KOPT-K1 (cell line): ENCODE measurements around the gene KIAA0930.

Experiments used
- H3K27ac ChIP-seq: fragments of 200-600 bp; sonication (generic); 2 replicates; pipeline ENCODE4 v1.5.1; 2016; ENCODE audit warnings: antibody characterized with exemption, mild to moderate bottlenecking, low read depth, low read length; ENCODE audit not compliant: poor library complexity, severe bottlenecking
- H3K36me3 ChIP-seq: fragments of 200-600 bp; sonication (generic); 2 replicates; pipeline ENCODE4 v1.5.1; 2017; ENCODE audit warnings: antibody characterized with exemption, mild to moderate bottlenecking, low read length, moderate library complexity; ENCODE audit not compliant: insufficient read depth
- H3K9me3 ChIP-seq: fragments of 200-600 bp; sonication (generic); 2 replicates; pipeline ENCODE4 v1.5.1; 2017; ENCODE audit warnings: antibody characterized with exemption, low read length, mild to moderate bottlenecking; ENCODE audit not compliant: insufficient read depth, poor library complexity, severe bottlenecking

The KIAA0930 gene

DNA sequence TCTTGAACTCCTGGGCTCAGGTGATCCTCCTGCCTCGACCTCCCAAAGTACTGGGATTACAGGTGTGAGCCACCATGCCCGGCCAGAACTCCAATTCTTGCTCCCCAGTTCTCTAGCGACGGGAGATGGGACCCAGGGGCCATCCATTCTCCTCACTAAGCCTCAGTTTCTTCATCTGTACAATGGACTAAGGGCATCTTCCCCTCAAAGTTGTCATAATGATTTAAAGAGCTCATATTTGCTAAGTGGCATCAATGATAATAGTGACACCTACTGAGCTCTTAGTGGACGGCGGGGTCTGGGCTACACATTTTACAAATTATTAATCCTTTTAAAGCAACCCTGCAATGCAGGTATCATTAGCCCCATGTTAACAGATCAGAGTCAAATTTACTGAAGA, 34.5 kb downstream of the KIAA0930 start:
- H3K36me3 ChIP-seq = peaks cover 10% of the 10 kb centered on the region; the same call in 1 of the 2 replicates
- no peaks in the 10 kb centered on the region for H3K9me3 ChIP-seq

DNA sequence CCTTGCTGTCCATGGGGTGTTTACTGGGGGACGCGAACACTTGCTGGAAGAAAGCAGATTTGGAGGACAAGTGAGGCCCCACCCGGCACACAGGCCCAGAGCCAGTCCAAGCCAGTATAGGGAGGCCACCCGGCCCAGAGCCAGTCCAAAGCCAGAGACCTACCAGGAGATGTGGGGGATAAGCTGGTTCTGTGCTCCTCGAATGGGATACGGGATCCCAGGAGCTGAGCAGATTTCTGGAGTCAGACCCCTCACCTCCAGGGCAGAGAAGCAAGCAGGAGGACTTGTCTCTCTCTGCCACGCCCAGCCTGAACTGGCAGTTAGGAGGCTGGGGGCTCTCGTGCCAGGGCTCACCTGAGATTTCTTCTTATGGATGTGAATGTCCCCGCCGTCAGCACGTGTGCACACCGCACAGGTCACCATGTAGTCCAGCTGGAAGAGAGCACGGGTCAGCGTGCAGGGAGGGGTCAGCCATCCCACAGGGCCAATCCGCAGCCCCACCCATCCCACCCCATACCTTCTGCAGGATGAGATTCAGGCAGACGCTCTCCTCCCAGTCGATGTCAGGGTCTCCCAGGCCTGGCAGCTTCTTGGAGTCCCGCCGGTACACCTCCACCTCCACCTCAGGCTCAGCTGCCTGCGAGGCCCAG, 35.3 kb downstream of the KIAA0930 start:
- Histone ChIP-seq H3K27ac (no peak overlapping the region), H3K36me3 (peaks cover 18% of the 10 kb centered on the region; the same call in 1 of the 2 replicates), H3K9me3 (no peaks in the 10 kb centered on the region)

More for the DNA sequence above, 34.5 kb downstream of the KIAA0930 start:
- no peak overlapping the region for H3K27ac ChIP-seq

DNA sequence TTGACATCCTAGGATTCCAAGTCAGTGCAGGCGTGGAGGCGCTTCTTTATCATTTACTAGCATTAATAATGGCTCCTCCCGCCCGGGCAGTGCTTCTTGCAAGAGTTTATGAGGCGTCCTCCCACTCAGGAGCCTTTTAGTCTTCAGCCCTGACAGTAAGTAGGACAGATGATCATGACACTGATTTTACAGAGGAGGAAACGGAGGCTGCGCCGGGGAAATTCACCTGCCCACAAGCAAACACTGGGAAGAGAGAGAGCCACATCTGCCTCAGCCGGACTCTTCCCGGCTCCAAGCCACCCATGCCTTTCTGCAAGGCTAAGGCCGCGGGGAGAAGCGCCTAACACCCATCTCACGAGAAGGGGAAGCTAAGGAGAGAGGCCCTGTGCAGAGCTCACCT, 35.9 kb downstream of the KIAA0930 start:
- Histone ChIP-seq H3K36me3 (peaks cover 24% of the 10 kb centered on the region; the same call in 1 of the 2 replicates), H3K27ac (no peak overlapping the region), H3K9me3 (no peaks in the 10 kb centered on the region)

DNA sequence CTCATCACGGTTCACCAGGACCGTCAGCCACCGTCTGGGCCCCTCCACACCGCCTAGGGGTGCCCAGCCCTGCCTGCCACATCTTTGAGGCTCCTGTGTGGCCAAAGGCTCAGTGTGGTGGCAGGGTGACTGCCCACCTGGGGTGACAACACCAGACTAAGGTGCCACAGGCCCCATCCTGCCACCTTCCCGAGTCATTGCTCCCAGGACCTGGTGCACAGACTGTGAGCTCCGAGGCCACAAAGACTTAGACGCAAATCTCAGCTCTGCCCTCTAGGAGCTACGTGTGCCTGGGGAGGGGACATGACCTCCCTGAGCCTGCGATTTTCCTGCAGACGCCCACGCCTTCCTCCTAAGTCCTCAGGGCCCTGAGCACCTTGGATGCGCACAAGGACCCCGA, 36.5 kb downstream of the KIAA0930 start:
- peaks cover 29% of the 10 kb centered on the region; the same call in 1 of the 2 replicates for H3K36me3 ChIP-seq
- H3K9me3 ChIP-seq = no peaks in the 10 kb centered on the region
- H3K27ac ChIP-seq = no peak overlapping the region

DNA sequence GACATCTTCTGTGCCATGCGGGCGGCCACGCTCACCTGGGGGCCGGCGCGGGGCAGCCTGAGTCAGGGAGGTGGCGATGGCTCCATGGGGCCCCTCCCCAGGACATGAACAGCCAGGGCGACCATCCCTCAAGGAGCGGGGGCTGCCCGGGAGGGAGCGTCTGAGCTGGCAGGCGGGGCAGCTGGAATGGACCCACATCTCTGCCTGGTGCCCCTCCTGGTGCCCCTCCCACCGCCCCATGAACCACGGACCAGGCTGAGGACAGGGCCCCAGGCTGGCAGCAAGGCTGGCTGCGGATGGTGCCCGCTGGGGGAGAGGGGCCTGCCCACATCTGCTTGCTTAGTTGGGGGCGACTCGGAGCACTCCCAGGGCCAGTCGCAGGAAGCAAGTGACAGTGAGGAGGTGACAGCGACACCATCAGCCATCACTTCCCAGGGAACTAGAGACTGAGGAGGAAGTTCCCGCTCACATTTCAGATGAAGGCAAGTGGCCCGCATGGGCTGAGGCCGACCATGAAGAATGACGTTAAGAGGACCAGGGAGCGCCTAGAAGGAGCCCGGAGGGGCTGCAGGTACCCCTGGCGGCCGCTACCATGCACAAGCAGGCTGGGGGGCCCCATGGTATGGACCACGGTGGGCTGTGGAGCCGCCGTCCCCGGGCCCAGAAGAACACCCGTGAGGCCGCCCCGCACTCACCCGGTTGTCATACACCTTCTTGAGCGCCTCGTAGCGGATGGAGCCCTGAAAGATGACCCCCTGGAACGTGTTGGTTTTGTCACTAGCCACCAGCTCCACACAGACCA, 37.3 kb downstream of the KIAA0930 start:
- H3K36me3 ChIP-seq = peaks cover 37% of the 10 kb centered on the region; the same call in 1 of the 2 replicates
- H3K9me3 ChIP-seq = no peaks in the 10 kb centered on the region
- H3K27ac ChIP-seq = no peak overlapping the region

DNA sequence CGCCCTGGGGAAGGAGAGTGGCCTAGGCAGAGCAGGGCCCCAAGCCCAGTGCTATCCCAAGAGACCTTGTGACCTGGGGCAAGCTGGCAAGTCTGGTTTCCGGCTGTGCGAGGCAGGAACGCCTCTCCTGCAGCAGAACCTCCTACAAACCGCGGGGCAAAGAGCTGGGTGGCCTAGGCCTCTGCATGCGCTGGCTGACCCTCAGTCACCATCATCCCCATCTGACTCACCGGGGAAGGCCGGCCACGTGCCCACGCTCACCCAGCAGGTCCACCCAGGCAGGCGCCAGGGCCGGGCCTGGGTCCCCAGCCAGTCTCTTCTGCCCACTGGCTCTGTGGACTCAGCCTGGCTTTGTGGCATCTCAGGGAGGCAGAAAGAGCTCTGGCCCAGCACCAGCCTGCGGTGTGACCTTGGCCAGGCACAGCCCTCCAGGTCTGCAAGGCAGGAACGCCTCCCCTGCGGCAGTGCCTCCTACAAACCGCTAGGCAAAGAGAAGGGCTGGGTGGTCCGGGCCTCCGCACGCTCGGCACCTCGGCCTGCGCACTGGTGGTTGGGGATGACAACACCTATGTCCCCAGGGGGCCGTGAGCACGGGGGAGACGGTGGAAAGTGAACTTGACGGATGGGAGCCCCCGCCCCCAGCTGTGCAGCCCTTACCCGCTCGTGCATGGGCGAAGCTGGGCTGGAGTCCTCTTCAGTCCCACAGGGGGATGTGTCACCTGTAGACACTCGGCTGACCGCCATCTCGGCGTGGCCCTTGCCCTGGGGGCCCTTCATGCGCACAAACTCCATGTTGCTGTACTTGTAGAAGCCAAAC, 38.2 kb downstream of the KIAA0930 start:
- Histone ChIP-seq H3K9me3 (no peaks in the 10 kb centered on the region), H3K27ac (no peak overlapping the region), H3K36me3 (peaks cover 41% of the 10 kb centered on the region; the same call in 1 of the 2 replicates)

DNA sequence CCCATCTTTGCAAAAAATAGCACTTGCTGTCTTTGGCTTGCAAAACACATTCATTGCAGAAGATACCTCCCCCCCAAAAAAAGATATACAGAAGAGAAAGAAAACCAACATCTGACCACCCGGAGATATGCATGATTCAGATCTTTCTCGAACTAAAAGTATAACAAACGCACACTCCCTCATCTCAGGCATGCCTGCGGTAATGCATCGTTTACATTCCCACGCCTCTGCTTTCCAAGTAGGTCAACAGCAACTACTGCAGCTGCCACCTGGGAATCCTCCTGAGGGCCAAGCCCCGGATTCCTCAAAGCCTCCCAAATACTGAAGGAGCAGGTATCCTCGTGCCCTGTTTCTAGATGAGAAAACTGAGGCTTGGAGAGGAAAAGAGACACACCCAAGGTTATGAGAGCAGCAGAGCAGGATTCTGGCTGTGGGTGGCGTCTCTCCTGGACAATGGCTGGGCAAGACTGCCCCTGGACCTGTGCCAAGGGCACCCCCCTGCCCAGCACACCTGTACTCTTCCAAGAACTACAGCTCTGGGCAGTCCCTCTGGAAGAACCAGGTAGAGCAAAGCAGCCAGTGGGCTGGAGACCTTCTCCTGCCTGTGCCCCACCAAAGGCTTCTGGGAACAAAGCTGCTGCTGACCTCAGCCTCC, 38.9 kb downstream of the KIAA0930 start:
- peaks cover 41% of the 10 kb centered on the region; the same call in 1 of the 2 replicates for H3K36me3 ChIP-seq
- no peaks in the 10 kb centered on the region for H3K9me3 ChIP-seq
- H3K27ac ChIP-seq = no peak overlapping the region

DNA sequence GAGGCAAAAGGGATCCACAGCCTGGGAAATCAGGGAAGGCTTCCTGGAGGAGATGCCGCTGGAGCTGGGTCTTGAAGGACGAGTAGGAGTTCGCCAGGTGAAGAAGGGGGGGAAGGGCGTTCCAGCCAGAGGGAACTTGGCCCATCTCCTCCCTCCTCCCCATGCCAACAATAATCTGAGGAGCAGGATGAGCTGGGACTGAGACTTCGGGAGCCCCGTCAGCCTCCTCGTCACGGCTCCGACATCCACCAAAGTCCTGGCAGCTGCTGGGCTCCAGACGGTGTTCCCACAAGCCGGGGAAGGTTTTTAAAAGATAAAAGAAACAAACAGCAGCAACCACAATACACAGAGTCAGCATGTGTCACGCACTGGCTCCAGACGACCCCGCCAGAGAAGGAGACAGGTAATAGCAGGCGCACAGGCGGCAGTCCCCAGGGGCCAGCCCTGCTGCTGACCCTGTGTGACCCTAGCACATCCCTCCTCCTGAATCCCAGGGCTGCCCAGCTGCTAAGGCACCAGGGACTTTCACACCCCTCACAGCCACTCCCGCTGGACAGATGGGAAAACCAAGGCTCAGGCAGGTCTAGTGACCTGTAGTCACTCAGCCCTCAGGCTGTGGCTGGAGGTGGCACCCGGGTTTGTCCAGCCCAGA, 39.7 kb downstream of the KIAA0930 start:
- Histone ChIP-seq H3K36me3 (peaks cover 41% of the 10 kb centered on the region; the same call in 1 of the 2 replicates), H3K27ac (no peak overlapping the region), H3K9me3 (no peaks in the 10 kb centered on the region)

DNA sequence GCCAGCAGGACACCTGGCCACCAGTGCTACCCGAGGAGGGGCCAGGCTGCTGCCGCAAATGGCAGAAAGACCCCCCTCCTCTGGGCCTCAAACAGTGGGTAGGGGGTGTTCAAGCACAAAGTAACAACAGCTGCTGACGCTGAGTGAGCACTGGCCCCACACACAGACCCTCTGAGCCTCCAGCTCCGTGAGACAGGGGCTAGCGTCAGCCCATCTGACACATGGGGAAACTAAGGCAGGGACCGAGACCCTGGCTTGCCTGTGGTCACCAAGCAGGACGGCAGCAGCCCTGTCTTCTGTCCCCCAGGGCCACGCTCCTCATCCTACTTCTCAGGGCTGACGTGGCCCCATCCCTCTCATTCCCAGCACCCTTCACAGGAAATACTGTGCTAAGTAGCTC, 40.5 kb downstream of the KIAA0930 start:
- Histone ChIP-seq H3K36me3 (peaks cover 41% of the 10 kb centered on the region; the same call in 1 of the 2 replicates), H3K9me3 (no peaks in the 10 kb centered on the region), H3K27ac (no peak overlapping the region)

DNA sequence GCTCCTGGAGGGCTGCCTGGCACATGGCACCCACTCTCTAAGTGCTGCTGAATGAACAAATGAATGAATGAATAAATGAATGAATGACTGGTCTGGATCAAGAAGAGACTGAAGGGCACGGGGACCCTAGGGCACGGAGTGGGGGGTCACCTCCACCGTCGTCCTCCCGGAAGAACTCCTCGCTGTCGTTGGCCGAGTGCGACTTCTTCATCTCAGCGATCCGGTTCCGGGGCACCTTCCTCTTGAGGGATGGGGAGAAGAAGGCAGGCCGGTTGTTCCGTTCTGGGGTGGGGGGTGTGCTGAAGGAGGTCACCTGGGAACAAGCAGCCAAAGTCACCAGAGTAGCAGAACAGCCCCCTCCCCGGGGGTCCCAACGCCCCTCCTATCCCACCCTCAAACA, 41.0 kb downstream of the KIAA0930 start:
- Histone ChIP-seq H3K36me3 (peaks cover 41% of the 10 kb centered on the region; the same call in 1 of the 2 replicates), H3K9me3 (no peaks in the 10 kb centered on the region), H3K27ac (no peak overlapping the region)

DNA sequence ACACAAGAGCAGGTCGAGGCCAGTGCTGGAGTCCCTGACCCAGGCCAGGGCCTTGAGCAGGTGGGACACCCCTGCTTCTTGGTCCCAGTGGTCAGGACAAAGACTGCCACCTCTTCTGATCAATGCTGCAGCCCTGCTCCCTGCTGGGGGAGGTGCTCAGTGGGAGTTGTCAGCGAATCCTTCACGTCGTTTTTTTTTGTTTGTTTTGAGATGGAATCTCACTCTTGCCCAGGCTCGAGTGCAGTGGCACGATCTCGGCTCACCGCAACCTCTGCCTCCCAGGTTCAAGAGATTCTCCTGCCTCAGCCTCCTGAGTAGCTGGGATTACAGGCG, 42.3 kb downstream of the KIAA0930 start:
- no peak overlapping the region for H3K27ac ChIP-seq

DNA sequence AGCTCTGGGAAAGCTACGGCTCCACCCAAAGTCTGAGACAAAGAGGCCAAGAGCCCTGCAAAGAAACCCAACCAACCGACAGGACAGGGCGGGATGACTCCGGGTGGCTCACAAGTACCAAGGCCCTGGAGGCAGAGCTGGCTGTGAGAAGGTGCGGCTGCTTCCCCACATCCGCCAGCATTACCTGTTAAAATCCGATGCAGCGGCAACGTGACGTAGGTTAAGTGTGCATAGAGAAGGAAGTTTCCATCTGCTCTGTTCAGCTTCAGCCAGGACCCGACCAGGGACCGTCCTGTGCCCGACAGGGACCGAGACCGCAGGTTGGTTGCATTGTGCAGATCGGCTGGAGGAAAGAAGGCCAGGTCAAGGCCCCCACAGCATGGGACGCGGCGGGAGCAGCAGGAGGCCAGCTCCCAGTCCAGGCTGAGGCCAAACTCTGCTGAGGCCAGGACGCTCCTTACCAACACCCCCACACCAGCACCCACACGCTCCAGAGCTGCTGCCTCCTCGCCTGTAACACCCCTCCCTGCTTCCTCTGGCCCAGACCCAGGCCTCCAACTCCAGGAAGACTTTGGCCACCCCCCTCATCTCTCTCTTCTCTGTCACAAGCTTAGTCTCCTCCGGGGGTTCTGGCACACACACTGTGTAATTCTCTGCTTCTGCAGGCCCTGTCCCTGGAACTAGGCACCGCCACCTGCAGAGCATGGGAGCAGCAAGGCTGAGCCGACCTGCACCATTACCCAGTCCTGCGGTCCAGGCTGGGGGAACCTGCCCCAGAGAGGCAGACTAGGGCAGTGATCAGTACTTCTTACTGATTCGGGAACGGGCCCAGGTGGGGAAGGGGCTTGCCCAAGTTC, 42.9 kb downstream of the KIAA0930 start:
- Histone ChIP-seq H3K27ac (no peak overlapping the region), H3K9me3 (no peaks in the 10 kb centered on the region), H3K36me3 (peaks cover 39% of the 10 kb centered on the region; the same call in 1 of the 2 replicates)

More for the DNA sequence above, 42.3 kb downstream of the KIAA0930 start:
- Histone ChIP-seq H3K36me3 (peaks cover 39% of the 10 kb centered on the region; the same call in 1 of the 2 replicates), H3K9me3 (no peaks in the 10 kb centered on the region)

DNA sequence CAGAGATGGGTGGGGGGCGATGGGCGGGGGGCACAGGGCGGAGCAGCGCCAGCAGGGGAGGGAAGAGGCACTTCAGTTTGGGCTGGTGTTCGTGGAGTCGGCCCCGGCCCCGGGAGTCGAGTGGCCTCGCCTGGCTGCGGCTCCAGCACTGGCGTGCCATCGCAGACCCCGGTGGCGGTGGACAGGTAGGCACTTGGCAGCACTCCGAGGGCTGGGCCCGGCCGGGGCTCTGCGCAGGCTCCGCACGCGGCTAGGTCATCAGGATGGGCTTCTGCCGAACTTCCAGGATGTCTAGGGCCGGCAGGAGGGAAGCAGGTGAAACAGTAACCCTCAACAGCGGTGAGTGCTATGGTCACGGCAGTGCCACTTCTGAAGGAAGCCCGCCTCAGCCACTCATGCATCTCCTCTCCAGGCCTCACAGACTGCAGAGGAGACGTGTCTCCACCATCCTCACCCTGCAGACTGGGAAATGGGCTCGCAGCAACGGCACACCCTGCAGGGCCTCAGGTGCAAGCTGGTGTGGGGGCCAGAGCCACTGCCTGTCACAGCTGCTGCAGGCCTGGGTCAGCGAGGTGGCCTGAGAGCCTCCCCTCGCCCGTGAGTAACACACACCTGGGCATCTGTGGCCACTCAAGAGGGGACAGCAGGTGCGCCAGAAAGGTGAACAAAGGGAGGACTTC, 43.6 kb downstream of the KIAA0930 start:
- Histone ChIP-seq H3K27ac (no peak overlapping the region), H3K36me3 (peaks cover 39% of the 10 kb centered on the region; the same call in 1 of the 2 replicates), H3K9me3 (no peaks in the 10 kb centered on the region)
